Fibroblast of upper back skin (primary cell): ENCODE data around the gene CCT2.
"Not testable (repeated sequence)": the region's sequence is repeated elsewhere in the genome, so short reads cannot be mapped to it uniquely, and the experiment has no call there.

Experiments
- DNase-seq: peaks from one replicate; pipeline ENCODE4 v3.0.0-alpha.2; 2013

CCT2 gene

GRCh38 chr12:69589082-69589481, 3.8 kb downstream of the CCT2 start:
- no peak for DNase-seq

- DNase-seq = no peak
These were observed 10.4 kb downstream of the CCT2 start for GRCh38 chr12:69595689-69596088.

- DNase-seq = no peak
These were observed 13.0 kb downstream of the CCT2 start for GRCh38 chr12:69598174-69598753.

- no peak for DNase-seq
These were observed 15.5 kb downstream of the CCT2 start for GRCh38 chr12:69600804-69601203.

- no peak for DNase-seq
These were observed 16.9 kb downstream of the CCT2 start for GRCh38 chr12:69601962-69602685.

GRCh38 chr12:69602954-69603353, 17.7 kb downstream of the CCT2 start:
- DNase-seq = no peak

GRCh38 chr12:69603556-69603955, 18.3 kb downstream of the CCT2 start:
- not testable (repeated sequence) for DNase-seq

- not testable (repeated sequence) for DNase-seq
These were observed 19.0 kb downstream of the CCT2 start for GRCh38 chr12:69604275-69604674.

GRCh38 chr12:69608114-69608513, 22.9 kb downstream of the CCT2 start:
- DNase-seq = peak; percentile 10

- no peak for DNase-seq
These were observed 24.9 kb downstream of the CCT2 start for GRCh38 chr12:69610126-69610525.

GRCh38 chr12:69610729-69611128, 25.5 kb downstream of the CCT2 start, which contains the start of gene LRRC10:
TSS of gene LRRC10 (minus strand) at chr12:69610907. CDS start at chr12:69610838, 69 bp downstream.
- no peak for DNase-seq

- no peak for DNase-seq
These were observed 28.1 kb downstream of the CCT2 start for GRCh38 chr12:69613351-69613750.

- no peak for DNase-seq
These were observed 30.8 kb downstream of the CCT2 start for GRCh38 chr12:69616025-69616424.

GRCh38 chr12:69619050-69619449, 33.8 kb downstream of the CCT2 start:
- DNase-seq = no peak

- DNase-seq = no peak
These were observed 34.8 kb downstream of the CCT2 start for GRCh38 chr12:69620077-69620476.

GRCh38 chr12:69620921-69621320, 35.7 kb downstream of the CCT2 start:
- no peak for DNase-seq

- no peak for DNase-seq
These were observed 36.3 kb downstream of the CCT2 start for GRCh38 chr12:69621551-69621950.

GRCh38 chr12:69623970-69624369, 38.7 kb downstream of the CCT2 start:
- no peak for DNase-seq

- no peak for DNase-seq
These were observed 42.2 kb downstream of the CCT2 start for GRCh38 chr12:69627501-69627900.

- DNase-seq = no peak
These were observed 44.9 kb downstream of the CCT2 start for GRCh38 chr12:69630191-69630590.

GRCh38 chr12:69633061-69633460, 47.8 kb downstream of the CCT2 start:
- no peak for DNase-seq

GRCh38 chr12:69639400-69640016, 54.2 kb downstream of the CCT2 start:
- peak; percentile 70 for DNase-seq

GRCh38 chr12:69641546-69641945, 56.3 kb downstream of the CCT2 start:
- no peak for DNase-seq

- DNase-seq = no peak
These were observed 57.3 kb downstream of the CCT2 start for GRCh38 chr12:69642531-69642930.
